Measurements from ENCODE around the gene ARHGAP40. TPM values are rescaled to one million over a fixed set of nuclear protein-coding genes. Genes with fewer than 3 reads are reported as not detected.

ARHGAP40 gene
- total RNA-seq, 1 experiment from 2014 or later, result 0.14 TPM

DNA sequence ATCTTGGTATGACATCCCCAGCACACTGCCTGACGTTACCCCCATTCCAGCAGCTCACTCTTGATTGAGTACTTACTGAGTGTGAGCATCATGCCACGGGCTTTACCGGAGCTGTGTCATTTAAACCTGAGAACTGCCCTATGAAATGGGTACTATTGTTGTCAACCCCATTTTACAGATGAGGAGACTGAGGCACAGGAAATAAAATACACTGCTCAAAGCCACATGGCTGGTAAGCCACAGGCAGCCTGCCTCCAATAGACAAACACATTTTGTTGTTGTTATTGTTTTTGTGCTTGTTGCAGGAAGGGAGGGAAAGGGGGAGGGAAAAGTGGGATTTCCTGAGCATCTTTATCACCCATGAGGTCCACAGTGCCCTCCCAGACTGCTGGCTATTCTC, 69.2 kb downstream of the ARHGAP40 start:
- Mint-ChIP-seq H3K27me3 (ENCODE audit: insufficient read depth, unreplicated experiment) (peaks cover 24% of the 10 kb centered on the region), H3K4me3 (ENCODE audit: unreplicated experiment) (no peak overlapping the region), H3K27ac (ENCODE audit: unreplicated experiment) (no peak overlapping the region), H3K36me3 (ENCODE audit: insufficient read depth, unreplicated experiment) (no peaks in the 10 kb centered on the region), H3K4me1 (ENCODE audit: low read depth, unreplicated experiment) (no peaks in the 10 kb centered on the region), H3K9me3 (ENCODE audit: unreplicated experiment) (no peaks in the 10 kb centered on the region)
- no TSS peak for BruUV-seq (replicated peaks)
- intact Hi-C loops (cut with micrococcal nuclease; ENCODE audit: unreplicated experiment), result no loop called here
- H3K4me1 ChIP-seq, result peaks cover 8% of the 10 kb centered on the region; the same call in 1 of the 2 replicates
- no peak for DNase-seq
- H3K27me3 ChIP-seq (replicated peaks; ENCODE audit: control insufficient read depth, insufficient read depth, low read length), result no peaks in the 10 kb centered on the region; the same call in 1 of the 2 replicates
- CTCF ChIA-PET, result interaction anchor here (0.5 kb wide), 1 partner anchor 26 kb away, joined by 3 read pairs; no protein-coding TSS in a partner anchor
- H3K36me3 ChIP-seq (ENCODE audit: control insufficient read depth, insufficient read depth, low read length), result no peaks in the 10 kb centered on the region
- no peak overlapping the region for H3K4me3 ChIP-seq (ENCODE audit: low read depth, low read length)
- H3K9me3 ChIP-seq, result no peaks in the 10 kb centered on the region
- TF ChIP-seq, protein P1, sequence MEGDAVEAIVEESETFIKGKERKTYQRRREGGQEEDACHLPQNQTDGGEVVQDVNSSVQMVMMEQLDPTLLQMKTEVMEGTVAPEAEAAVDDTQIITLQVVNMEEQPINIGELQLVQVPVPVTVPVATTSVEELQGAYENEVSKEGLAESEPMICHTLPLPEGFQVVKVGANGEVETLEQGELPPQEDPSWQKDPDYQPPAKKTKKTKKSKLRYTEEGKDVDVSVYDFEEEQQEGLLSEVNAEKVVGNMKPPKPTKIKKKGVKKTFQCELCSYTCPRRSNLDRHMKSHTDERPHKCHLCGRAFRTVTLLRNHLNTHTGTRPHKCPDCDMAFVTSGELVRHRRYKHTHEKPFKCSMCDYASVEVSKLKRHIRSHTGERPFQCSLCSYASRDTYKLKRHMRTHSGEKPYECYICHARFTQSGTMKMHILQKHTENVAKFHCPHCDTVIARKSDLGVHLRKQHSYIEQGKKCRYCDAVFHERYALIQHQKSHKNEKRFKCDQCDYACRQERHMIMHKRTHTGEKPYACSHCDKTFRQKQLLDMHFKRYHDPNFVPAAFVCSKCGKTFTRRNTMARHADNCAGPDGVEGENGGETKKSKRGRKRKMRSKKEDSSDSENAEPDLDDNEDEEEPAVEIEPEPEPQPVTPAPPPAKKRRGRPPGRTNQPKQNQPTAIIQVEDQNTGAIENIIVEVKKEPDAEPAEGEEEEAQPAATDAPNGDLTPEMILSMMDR (IDR thresholded peaks at IDR 0.05; ENCODE audit: insufficient read depth in 1 of 2, low read depth in 1 of 2, low read length in 1 of 2, severe bottlenecking in 1 of 2, unreplicated experiment in 1 of 2), result no peak
- POLR2A ChIA-PET, result no interaction called here

DNA sequence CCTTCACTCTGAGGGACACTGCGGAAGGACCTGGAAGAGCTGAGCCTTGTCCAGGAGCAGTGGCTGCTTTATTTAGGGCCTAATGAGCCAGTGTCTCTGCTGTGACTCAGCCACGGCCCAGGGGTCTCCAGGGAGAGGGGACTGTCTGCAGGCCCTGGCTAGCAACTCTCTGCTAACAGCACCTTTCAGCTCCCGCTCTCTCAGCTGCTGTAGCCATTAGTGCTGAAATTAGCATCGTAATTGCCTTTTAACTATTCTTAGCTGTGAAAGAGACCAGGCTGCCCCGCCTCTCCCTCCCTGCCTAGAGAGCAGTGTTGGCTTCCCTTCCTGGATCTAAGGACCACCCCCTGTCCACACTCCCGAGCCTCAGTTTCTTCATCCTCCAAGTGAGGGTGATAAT, 69.6 kb downstream of the ARHGAP40 start:
- Histone ChIP-seq H3K36me3 (ENCODE audit: control insufficient read depth, insufficient read depth, low read length) (no peaks in the 10 kb centered on the region), H3K4me1 (peaks cover 8% of the 10 kb centered on the region; the same call in 1 of the 2 replicates), H3K9me3 (no peaks in the 10 kb centered on the region), H3K4me3 (ENCODE audit: low read depth, low read length) (no peak overlapping the region), H3K27me3 (replicated peaks; ENCODE audit: control insufficient read depth, insufficient read depth, low read length) (no peaks in the 10 kb centered on the region; the same call in 1 of the 2 replicates)
- BruUV-seq (replicated peaks), result no TSS peak
- Mint-ChIP-seq H3K36me3 (ENCODE audit: insufficient read depth, unreplicated experiment) (no peaks in the 10 kb centered on the region), H3K9me3 (ENCODE audit: unreplicated experiment) (no peaks in the 10 kb centered on the region), H3K4me1 (ENCODE audit: low read depth, unreplicated experiment) (no peaks in the 10 kb centered on the region), H3K27ac (ENCODE audit: unreplicated experiment) (no peak overlapping the region), H3K4me3 (ENCODE audit: unreplicated experiment) (no peak overlapping the region), H3K27me3 (ENCODE audit: insufficient read depth, unreplicated experiment) (peaks cover 21% of the 10 kb centered on the region)
- ChIA-PET POLR2A (no interaction called here), CTCF (interaction anchor here (0.9 to 1.2 kb wide), 2 partner anchors 11 to 13 kb away, joined by 3 to 5 read pairs; no protein-coding TSS in a partner anchor)
- intact Hi-C loops (cut with micrococcal nuclease; ENCODE audit: unreplicated experiment), result no loop called here
- no peak for DNase-seq
- TF ChIP-seq, protein P1 (IDR thresholded peaks at IDR 0.05; ENCODE audit: insufficient read depth in 1 of 2, low read depth in 1 of 2, low read length in 1 of 2, severe bottlenecking in 1 of 2, unreplicated experiment in 1 of 2), result no peak

DNA sequence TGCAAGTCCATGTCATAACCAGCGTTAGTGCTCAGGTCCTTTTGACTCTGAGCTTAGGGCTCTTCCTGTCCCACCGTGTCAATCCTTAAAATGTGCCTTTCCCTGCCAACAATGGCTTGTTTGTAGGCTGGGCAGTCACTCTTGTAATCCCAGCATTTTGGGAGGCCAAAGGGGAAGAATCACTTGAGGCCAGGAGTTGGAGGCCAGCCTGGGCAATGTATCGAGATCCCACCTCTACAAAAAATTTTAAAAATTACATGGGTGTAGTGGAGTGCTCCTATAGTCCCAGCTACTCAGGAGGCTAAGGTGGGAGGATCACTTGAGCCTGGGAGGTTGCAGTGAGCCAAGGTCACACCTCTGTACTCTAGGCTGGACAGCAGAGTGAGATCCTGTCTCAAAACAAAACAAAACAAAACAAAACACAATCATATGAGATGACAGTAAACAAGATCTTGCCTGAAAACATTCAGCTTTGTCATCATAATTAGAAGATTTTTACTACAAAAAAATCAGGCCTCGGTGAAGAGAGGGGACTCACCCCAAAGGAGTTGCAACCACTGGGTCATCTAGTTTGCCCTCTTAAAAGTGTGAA, 70.2 kb downstream of the ARHGAP40 start:
- H3K27ac Mint-ChIP-seq (ENCODE audit: unreplicated experiment), result no peak overlapping the region
- no peak overlapping the region for H3K4me3 Mint-ChIP-seq (ENCODE audit: unreplicated experiment)
- Histone ChIP-seq H3K36me3 (ENCODE audit: control insufficient read depth, insufficient read depth, low read length) (no peaks in the 10 kb centered on the region), H3K4me3 (ENCODE audit: low read depth, low read length) (no peak overlapping the region), H3K27me3 (replicated peaks; ENCODE audit: control insufficient read depth, insufficient read depth, low read length) (no peaks in the 10 kb centered on the region; the same call in 1 of the 2 replicates), H3K4me1 (peaks cover 8% of the 10 kb centered on the region; the same call in 1 of the 2 replicates), H3K9me3 (no peaks in the 10 kb centered on the region)
- no peaks in the 10 kb centered on the region for H3K9me3 Mint-ChIP-seq (ENCODE audit: unreplicated experiment)
- POLR2A ChIA-PET, result no interaction called here
- CTCF ChIA-PET, result interaction anchor here (0.9 to 1.2 kb wide), 2 partner anchors 12 to 13 kb away, joined by 3 to 5 read pairs; no protein-coding TSS in a partner anchor
- intact Hi-C loops (cut with micrococcal nuclease; ENCODE audit: unreplicated experiment), result no loop called here
- H3K4me1 Mint-ChIP-seq (ENCODE audit: low read depth, unreplicated experiment), result no peaks in the 10 kb centered on the region
- H3K27me3 Mint-ChIP-seq (ENCODE audit: insufficient read depth, unreplicated experiment), result peaks cover 21% of the 10 kb centered on the region
- no peak for DNase-seq
- TF ChIP-seq, protein P1 (IDR thresholded peaks at IDR 0.05; ENCODE audit: insufficient read depth in 1 of 2, low read depth in 1 of 2, low read length in 1 of 2, severe bottlenecking in 1 of 2, unreplicated experiment in 1 of 2), result no peak
- H3K36me3 Mint-ChIP-seq (ENCODE audit: insufficient read depth, unreplicated experiment), result no peaks in the 10 kb centered on the region
- BruUV-seq (replicated peaks), result no TSS peak
